HepG2 (cell line): ENCODE results near the gene ALDH3B1. TPM values are rescaled to one million over a fixed set of nuclear protein-coding genes. Genes with fewer than 3 reads are reported as not detected.
A peak's percentile ranks its signal among the peaks of the same experiment; 100 is the strongest.

Source experiments
- FOXO1 ChIP-seq: sonication (generic); formaldehyde crosslinking; IDR thresholded peaks from 2 replicates; pipeline ENCODE4 v1.4.0; 2020; ENCODE audit warnings: missing genetic modification reagents
- GLMP ChIP-seq: sonication (generic); formaldehyde crosslinking; IDR thresholded peaks from 2 replicates; pipeline ENCODE4 v1.9.0; 2021; ENCODE audit warnings: missing genetic modification reagents, mild to moderate bottlenecking, borderline replicate concordance
- MED1 ChIP-seq: sonication (generic); formaldehyde crosslinking; IDR thresholded peaks from 2 replicates; pipeline ENCODE4 v1.4.0; 2020; ENCODE audit warnings: missing genetic modification reagents
- NONO ChIP-seq, 2 experiments: fragments of 450-650 bp in 1 of 2; sonication (generic) in 1 of 2; formaldehyde crosslinking in 1 of 2; IDR thresholded peaks in 1 of 2; conservative IDR thresholded peaks in 1 of 2; 2 replicates each; pipeline versions ENCODE4 v1.6.1 to v1.8.0; 2017 to 2022; ENCODE audit warnings: mild to moderate bottlenecking in 1 of 2, missing genetic modification reagents in 1 of 2, moderate library complexity in 1 of 2
- NRL ChIP-seq: sonication (generic); formaldehyde crosslinking; IDR thresholded peaks from 2 replicates; pipeline ENCODE4 v1.5.0; 2020; ENCODE audit warnings: missing genetic modification reagents, mild to moderate bottlenecking, moderate library complexity, borderline replicate concordance
- RFXAP ChIP-seq: sonication (generic); formaldehyde crosslinking; IDR thresholded peaks from 2 replicates; pipeline ENCODE4 v1.4.0; 2020; ENCODE audit warnings: missing genetic modification reagents, borderline replicate concordance
- SIN3B ChIP-seq: fragments of 150-350 bp; IDR thresholded peaks from 2 replicates; pipeline ENCODE4 v1.6.1; 2014; ENCODE audit warnings: low read length
- SP1 ChIP-seq, 2 experiments: fragments of 450-650 bp in 1 of 2; sonication (generic) in 1 of 2; formaldehyde crosslinking in 1 of 2; IDR thresholded peaks; 2 replicates each; pipeline versions ENCODE4 v1.4.0 to v1.6.1; 2016 to 2020; ENCODE audit warnings: missing genetic modification reagents in 1 of 2
- TP53 ChIP-seq: sonication (generic); formaldehyde crosslinking; conservative IDR thresholded peaks from 2 replicates; pipeline ENCODE4 v1.4.0; 2020; ENCODE audit warnings: missing genetic modification reagents
- XRCC5 ChIP-seq: fragments of 200-400 bp; formaldehyde crosslinking; optimal IDR thresholded peaks from 2 replicates; pipeline ENCODE3; 2017; ENCODE audit warnings: mild to moderate bottlenecking, low read length
- ZBTB20 ChIP-seq: sonication (generic); formaldehyde crosslinking; IDR thresholded peaks from 2 replicates; pipeline ENCODE4 v1.8.1; 2023; ENCODE audit warnings: missing genetic modification reagents, low read depth, mild to moderate bottlenecking, borderline replicate concordance
- ZBTB38 ChIP-seq: sonication (generic); formaldehyde crosslinking; IDR thresholded peaks from 2 replicates; pipeline ENCODE4 v1.5.1; 2020; ENCODE audit warnings: mild to moderate bottlenecking, missing genetic modification reagents
- ZBTB7A ChIP-seq: sonication (generic); formaldehyde crosslinking; IDR thresholded peaks from 2 replicates; pipeline ENCODE4 v1.8.0; 2022; ENCODE audit warnings: mild to moderate bottlenecking, missing genetic modification reagents
- ZBTB7B ChIP-seq: sonication (generic); formaldehyde crosslinking; IDR thresholded peaks from 2 replicates; pipeline ENCODE4 v1.4.0; 2020; ENCODE audit warnings: missing genetic modification reagents
- ZFP37 ChIP-seq: sonication (generic); formaldehyde crosslinking; IDR thresholded peaks from 2 replicates; pipeline ENCODE4 v1.4.0; 2020; ENCODE audit warnings: missing genetic modification reagents, borderline replicate concordance
- ZFP90 ChIP-seq: sonication (generic); formaldehyde crosslinking; IDR thresholded peaks from 2 replicates; pipeline ENCODE4 v1.8.0; 2022; ENCODE audit warnings: missing genetic modification reagents, mild to moderate bottlenecking, inconsistent platforms, borderline replicate concordance
- ZFX ChIP-seq: sonication (generic); formaldehyde crosslinking; IDR thresholded peaks from 2 replicates; pipeline ENCODE4 v1.4.0; 2020; ENCODE audit warnings: mild to moderate bottlenecking, low read depth, missing genetic modification reagents, moderate library complexity
- ZFY ChIP-seq: sonication (generic); formaldehyde crosslinking; IDR thresholded peaks from 2 replicates; pipeline ENCODE4 v1.4.0; 2020; ENCODE audit warnings: missing genetic modification reagents
- ZNF629 ChIP-seq: sonication (generic); formaldehyde crosslinking; conservative IDR thresholded peaks from 2 replicates; pipeline ENCODE4 v1.5.0; 2020; ENCODE audit warnings: missing genetic modification reagents
- ZNF770 ChIP-seq: sonication (generic); formaldehyde crosslinking; IDR thresholded peaks from 2 replicates; pipeline ENCODE4 v1.5.0; 2020; ENCODE audit warnings: mild to moderate bottlenecking, missing genetic modification reagents
- ZNF879 ChIP-seq: sonication (generic); formaldehyde crosslinking; IDR thresholded peaks from 2 replicates; pipeline ENCODE4 v1.8.1; 2023; ENCODE audit warnings: missing genetic modification reagents
- polyA plus RNA-seq, 8 experiments: library from polyadenylated mRNA; depleted of rRNA in 3 of 8; stranded (reverse) in 7 of 8; unstranded in 1 of 8; fragments of >200 nt; fragmentation: Illumina TruSeq in 4 of 8; extraction: Trizol in 4 of 8; gene quantifications; 2 replicates each; pipeline versions ENCODE4 v1.2.1 to v1.2.3, GENCODE V29; 2011 to 2016; ENCODE audit warnings: low read depth in 4 of 8, missing spikeins in 1 of 8, mixed read lengths in 1 of 8; ENCODE audit not compliant: insufficient read depth in 1 of 8
- total RNA-seq, 5 experiments: library from RNA; depleted of rRNA; stranded (reverse); fragments of >200 nt; fragmentation: Illumina TruSeq; extraction: Trizol; gene quantifications; 2 replicates each; pipeline ENCODE4 v1.2.3, GENCODE V29; 2016; ENCODE audit warnings: low read depth in 1 of 5
- TF ChIP-seq, protein P1 (sequence below): sonication (generic); formaldehyde crosslinking; IDR thresholded peaks from 2 replicates; pipeline ENCODE4 v1.5.0; 2020; ENCODE audit warnings: missing genetic modification reagents
- TF ChIP-seq, protein P2 (sequence below): sonication (generic); formaldehyde crosslinking; IDR thresholded peaks from 2 replicates; pipeline ENCODE4 v1.4.0; 2020; ENCODE audit warnings: missing genetic modification reagents
- TF ChIP-seq, protein P3 (sequence below): sonication (generic); formaldehyde crosslinking; IDR thresholded peaks from 2 replicates; pipeline ENCODE4 v1.8.1; 2023; ENCODE audit warnings: mild to moderate bottlenecking, missing genetic modification reagents, borderline replicate concordance

The ALDH3B1 gene
- total and polyA plus RNA-seq, 2 of the 13 experiments (the other 11 are each of a cell fraction or from before 2014, with no cell fraction given): 4.0 to 6.7 TPM

DNA sequence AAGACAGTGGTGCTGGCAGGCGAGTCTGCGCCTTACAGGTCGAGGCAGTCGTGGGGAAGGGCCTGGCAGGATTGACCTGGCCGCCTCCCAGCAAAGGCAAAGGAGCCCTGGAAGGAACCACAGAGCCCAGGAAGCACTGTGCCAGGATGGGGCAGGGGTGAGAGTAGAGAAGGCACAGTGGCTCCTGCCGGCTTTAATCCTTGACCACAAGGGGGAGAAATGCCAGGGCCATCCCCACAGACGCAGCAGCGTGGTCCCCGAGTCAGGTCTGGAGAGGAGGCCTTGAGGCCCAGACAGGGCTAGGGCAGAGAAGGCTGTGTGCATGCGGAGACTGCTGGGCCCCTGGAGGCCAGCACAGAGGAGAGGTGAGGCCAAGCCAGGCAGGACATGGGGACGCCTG is 10.4 kb downstream of the ALDH3B1 start (continued):
- TF ChIP-seq, protein P1, sequence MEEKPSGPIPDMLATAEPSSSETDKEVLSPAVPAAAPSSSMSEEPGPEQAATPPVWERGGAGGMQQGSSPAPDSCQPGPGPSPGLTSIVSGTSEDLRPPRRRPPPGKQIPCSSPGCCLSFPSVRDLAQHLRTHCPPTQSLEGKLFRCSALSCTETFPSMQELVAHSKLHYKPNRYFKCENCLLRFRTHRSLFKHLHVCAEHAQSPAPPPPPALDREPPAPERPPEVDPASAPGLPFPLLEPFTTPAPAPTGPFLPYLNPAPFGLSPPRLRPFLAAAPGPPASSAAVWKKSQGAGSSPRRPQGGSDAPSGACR (CRISPR knock-in tag): no peak
- TF ChIP-seq TP53 (peak; percentile 45; the same call in 1 of the 2 replicates), ZBTB38 (CRISPR knock-in tag) (no peak), NRL (CRISPR knock-in tag) (0 out of 2 replicates have a peak, but pooled peaks have one; percentile 19), ZNF629 (CRISPR knock-in tag) (peak; percentile 19; the same call in 1 of the 2 replicates), ZFX (CRISPR knock-in tag) (peak; percentile 71), XRCC5 (peak; percentile 73), ZFY (CRISPR knock-in tag) (peak; percentile 66; the same call in 1 of the 2 replicates), ZFP90 (peak; percentile 52; the same call in 1 of the 2 replicates), ZBTB20 (CRISPR knock-in tag) (no peak), ZBTB7B (peak; percentile 53; the same call in 1 of the 2 replicates), RFXAP (CRISPR knock-in tag) (0 out of 2 replicates have a peak, but pooled peaks have one; percentile 45), ZNF879 (no peak), ZBTB7A (0 out of 2 replicates have a peak, but pooled peaks have one; percentile 20), ZNF770 (CRISPR knock-in tag) (peak; percentile 93), SP1 (IDR thresholded peaks at IDR 0.05) (no peak), SP1 (CRISPR knock-in tag; IDR thresholded peaks at IDR 0.05) (0 out of 2 replicates have a peak, but pooled peaks have one; percentile 33), MED1 (CRISPR knock-in tag) (peak; percentile 32; the same call in 1 of the 2 replicates), SIN3B (no peak), ZFP37 (CRISPR knock-in tag) (0 out of 2 replicates have a peak, but pooled peaks have one; percentile 36), NONO (IDR thresholded peaks at IDR 0.05) (no peak), NONO (CRISPR knock-in tag; conservative IDR thresholded peaks at IDR 0.05) (0 out of 2 replicates have a peak, but pooled peaks have one; percentile 31), FOXO1 (CRISPR knock-in tag) (0 out of 2 replicates have a peak, but pooled peaks have one; percentile 9), GLMP (no peak)
- TF ChIP-seq, protein P2, sequence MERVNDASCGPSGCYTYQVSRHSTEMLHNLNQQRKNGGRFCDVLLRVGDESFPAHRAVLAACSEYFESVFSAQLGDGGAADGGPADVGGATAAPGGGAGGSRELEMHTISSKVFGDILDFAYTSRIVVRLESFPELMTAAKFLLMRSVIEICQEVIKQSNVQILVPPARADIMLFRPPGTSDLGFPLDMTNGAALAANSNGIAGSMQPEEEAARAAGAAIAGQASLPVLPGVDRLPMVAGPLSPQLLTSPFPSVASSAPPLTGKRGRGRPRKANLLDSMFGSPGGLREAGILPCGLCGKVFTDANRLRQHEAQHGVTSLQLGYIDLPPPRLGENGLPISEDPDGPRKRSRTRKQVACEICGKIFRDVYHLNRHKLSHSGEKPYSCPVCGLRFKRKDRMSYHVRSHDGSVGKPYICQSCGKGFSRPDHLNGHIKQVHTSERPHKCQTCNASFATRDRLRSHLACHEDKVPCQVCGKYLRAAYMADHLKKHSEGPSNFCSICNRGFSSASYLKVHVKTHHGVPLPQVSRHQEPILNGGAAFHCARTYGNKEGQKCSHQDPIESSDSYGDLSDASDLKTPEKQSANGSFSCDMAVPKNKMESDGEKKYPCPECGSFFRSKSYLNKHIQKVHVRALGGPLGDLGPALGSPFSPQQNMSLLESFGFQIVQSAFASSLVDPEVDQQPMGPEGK (CRISPR knock-in tag): no peak
- TF ChIP-seq, protein P3, sequence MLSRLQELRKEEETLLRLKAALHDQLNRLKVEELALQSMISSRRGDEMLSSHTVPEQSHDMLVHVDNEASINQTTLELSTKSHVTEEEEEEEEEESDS (CRISPR knock-in tag): no peak
